ENCODE results near the gene CCL5. TPM values are rescaled to one million over a fixed set of nuclear protein-coding genes. Genes with fewer than 3 reads are reported as not detected.
"Not testable (repeated sequence)": the region's sequence is repeated elsewhere in the genome, so short reads cannot be mapped to it uniquely, and the experiment has no call there.

The CCL5 gene
- total and polyA plus RNA-seq, 2 experiments from 2014 or later, result not detected

DNA sequence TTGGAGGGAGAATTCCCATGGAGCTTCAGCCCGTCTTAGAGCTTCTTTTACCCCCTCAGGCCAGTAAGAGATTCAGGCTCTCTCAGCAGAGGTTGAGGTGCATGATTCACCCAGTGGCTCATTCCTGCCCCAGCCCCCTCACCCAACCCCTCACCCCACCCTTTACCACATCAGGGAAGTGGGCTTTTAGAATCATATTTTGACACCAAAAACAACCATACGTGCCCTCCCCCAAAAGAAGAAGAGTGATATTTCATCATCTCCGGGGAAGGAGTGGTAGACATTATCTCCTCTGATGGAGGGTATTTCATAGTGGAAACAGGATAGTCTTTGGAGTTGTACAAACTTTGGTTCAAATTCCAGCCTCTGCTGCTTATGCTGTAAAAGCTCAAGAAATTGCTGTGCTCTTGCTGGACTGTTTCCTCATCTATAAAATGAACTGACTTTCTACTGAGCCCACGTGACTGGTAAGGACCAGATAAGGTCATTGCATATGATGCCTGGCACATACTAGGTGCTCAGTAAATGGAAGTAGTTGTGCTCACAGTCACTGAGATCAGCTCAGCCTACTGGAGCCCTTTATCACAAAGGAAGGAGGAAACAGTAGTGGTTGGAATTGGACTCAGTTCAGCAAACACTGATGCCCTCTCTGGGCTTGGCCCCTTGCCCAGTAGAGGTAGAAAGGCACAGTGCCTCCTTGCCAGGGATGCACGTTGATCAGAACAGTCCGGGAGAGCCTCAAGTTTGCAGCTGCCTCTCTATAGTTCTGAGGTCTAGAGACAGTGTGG, 18.3 kb upstream of the CCL5 start (continued):
- TF ChIP-seq, protein P1, sequence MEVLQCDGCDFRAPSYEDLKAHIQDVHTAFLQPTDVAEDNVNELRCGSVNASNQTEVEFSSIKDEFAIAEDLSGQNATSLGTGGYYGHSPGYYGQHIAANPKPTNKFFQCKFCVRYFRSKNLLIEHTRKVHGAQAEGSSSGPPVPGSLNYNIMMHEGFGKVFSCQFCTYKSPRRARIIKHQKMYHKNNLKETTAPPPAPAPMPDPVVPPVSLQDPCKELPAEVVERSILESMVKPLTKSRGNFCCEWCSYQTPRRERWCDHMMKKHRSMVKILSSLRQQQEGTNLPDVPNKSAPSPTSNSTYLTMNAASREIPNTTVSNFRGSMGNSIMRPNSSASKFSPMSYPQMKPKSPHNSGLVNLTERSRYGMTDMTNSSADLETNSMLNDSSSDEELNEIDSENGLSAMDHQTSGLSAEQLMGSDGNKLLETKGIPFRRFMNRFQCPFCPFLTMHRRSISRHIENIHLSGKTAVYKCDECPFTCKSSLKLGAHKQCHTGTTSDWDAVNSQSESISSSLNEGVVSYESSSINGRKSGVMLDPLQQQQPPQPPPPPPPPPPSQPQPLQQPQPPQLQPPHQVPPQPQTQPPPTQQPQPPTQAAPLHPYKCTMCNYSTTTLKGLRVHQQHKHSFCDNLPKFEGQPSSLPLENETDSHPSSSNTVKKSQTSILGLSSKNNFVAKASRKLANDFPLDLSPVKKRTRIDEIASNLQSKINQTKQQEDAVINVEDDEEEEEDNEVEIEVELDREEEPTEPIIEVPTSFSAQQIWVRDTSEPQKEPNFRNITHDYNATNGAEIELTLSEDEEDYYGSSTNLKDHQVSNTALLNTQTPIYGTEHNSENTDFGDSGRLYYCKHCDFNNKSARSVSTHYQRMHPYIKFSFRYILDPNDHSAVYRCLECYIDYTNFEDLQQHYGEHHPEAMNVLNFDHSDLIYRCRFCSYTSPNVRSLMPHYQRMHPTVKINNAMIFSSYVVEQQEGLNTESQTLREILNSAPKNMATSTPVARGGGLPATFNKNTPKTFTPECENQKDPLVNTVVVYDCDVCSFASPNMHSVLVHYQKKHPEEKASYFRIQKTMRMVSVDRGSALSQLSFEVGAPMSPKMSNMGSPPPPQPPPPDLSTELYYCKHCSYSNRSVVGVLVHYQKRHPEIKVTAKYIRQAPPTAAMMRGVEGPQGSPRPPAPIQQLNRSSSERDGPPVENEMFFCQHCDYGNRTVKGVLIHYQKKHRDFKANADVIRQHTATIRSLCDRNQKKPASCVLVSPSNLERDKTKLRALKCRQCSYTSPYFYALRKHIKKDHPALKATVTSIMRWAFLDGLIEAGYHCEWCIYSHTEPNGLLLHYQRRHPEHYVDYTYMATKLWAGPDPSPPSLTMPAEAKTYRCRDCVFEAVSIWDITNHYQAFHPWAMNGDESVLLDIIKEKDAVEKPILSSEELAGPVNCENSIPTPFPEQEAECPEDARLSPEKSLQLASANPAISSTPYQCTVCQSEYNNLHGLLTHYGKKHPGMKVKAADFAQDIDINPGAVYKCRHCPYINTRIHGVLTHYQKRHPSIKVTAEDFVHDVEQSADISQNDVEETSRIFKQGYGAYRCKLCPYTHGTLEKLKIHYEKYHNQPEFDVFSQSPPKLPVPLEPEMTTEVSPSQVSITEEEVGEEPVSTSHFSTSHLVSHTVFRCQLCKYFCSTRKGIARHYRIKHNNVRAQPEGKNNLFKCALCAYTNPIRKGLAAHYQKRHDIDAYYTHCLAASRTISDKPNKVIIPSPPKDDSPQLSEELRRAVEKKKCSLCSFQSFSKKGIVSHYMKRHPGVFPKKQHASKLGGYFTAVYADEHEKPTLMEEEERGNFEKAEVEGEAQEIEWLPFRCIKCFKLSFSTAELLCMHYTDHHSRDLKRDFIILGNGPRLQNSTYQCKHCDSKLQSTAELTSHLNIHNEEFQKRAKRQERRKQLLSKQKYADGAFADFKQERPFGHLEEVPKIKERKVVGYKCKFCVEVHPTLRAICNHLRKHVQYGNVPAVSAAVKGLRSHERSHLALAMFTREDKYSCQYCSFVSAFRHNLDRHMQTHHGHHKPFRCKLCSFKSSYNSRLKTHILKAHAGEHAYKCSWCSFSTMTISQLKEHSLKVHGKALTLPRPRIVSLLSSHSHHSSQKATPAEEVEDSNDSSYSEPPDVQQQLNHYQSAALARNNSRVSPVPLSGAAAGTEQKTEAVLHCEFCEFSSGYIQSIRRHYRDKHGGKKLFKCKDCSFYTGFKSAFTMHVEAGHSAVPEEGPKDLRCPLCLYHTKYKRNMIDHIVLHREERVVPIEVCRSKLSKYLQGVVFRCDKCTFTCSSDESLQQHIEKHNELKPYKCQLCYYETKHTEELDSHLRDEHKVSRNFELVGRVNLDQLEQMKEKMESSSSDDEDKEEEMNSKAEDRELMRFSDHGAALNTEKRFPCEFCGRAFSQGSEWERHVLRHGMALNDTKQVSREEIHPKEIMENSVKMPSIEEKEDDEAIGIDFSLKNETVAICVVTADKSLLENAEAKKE (CRISPR knock-in tag; IDR thresholded peaks at IDR 0.05), result no peak
- no peak for TF ChIP-seq ZNF331 (CRISPR knock-in tag; IDR thresholded peaks at IDR 0.05; ENCODE audit: low read depth)
- no peak for TF ChIP-seq EZH2phosphoT487 (IDR thresholded peaks at IDR 0.05; ENCODE audit: unreplicated experiment)
- TF ChIP-seq, protein P2, sequence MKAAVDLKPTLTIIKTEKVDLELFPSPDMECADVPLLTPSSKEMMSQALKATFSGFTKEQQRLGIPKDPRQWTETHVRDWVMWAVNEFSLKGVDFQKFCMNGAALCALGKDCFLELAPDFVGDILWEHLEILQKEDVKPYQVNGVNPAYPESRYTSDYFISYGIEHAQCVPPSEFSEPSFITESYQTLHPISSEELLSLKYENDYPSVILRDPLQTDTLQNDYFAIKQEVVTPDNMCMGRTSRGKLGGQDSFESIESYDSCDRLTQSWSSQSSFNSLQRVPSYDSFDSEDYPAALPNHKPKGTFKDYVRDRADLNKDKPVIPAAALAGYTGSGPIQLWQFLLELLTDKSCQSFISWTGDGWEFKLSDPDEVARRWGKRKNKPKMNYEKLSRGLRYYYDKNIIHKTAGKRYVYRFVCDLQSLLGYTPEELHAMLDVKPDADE (IDR thresholded peaks at IDR 0.05), result no peak
- TF ChIP-seq, protein P3, sequence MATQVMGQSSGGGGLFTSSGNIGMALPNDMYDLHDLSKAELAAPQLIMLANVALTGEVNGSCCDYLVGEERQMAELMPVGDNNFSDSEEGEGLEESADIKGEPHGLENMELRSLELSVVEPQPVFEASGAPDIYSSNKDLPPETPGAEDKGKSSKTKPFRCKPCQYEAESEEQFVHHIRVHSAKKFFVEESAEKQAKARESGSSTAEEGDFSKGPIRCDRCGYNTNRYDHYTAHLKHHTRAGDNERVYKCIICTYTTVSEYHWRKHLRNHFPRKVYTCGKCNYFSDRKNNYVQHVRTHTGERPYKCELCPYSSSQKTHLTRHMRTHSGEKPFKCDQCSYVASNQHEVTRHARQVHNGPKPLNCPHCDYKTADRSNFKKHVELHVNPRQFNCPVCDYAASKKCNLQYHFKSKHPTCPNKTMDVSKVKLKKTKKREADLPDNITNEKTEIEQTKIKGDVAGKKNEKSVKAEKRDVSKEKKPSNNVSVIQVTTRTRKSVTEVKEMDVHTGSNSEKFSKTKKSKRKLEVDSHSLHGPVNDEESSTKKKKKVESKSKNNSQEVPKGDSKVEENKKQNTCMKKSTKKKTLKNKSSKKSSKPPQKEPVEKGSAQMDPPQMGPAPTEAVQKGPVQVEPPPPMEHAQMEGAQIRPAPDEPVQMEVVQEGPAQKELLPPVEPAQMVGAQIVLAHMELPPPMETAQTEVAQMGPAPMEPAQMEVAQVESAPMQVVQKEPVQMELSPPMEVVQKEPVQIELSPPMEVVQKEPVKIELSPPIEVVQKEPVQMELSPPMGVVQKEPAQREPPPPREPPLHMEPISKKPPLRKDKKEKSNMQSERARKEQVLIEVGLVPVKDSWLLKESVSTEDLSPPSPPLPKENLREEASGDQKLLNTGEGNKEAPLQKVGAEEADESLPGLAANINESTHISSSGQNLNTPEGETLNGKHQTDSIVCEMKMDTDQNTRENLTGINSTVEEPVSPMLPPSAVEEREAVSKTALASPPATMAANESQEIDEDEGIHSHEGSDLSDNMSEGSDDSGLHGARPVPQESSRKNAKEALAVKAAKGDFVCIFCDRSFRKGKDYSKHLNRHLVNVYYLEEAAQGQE (IDR thresholded peaks at IDR 0.05; ENCODE audit: unreplicated experiment), result no peak
- TF ChIP-seq NANOG (IDR thresholded peaks at IDR 0.05; ENCODE audit: borderline replicate concordance), result no peak
- no peak for TF ChIP-seq POLR2AphosphoS5 (IDR thresholded peaks at IDR 0.05; ENCODE audit: low read depth)
- no peak for TF ChIP-seq JUNB (IDR thresholded peaks at IDR 0.05; ENCODE audit: unreplicated experiment)
- TF ChIP-seq ZNF114 (CRISPR knock-in tag; IDR thresholded peaks at IDR 0.05), result no peak
- no peak for TF ChIP-seq EZH2 (IDR thresholded peaks at IDR 0.05; ENCODE audit: low read depth, unreplicated experiment)
- no peak for TF ChIP-seq CREB1 (CRISPR knock-in tag; IDR thresholded peaks at IDR 0.05; ENCODE audit: low read depth)

DNA sequence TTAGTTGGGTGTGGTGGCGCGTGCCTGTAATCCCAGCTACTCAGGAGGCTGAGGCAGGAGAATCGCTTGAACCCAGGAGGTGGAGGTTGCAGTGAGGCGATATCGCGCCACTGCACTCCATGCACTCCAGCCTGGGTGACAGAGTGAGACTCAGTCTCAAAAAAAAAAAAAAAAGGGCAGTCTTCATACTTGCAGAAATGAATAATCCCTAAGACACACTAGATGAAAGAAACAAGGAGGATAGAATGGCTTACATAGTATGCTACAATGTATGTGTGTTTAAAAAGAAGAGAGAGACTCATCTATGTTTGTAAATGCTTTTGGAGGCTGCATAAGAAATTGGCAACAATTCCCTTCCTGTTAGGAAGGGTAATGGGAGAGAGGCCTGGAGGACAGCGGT, 17.6 kb upstream of the CCL5 start:
- H3K27ac ChIP-seq (ENCODE audit: low read depth); H3K9me3 Mint-ChIP-seq; ATAC-seq; H3K36me3 Mint-ChIP-seq (ENCODE audit: low read depth); H3K4me1 Mint-ChIP-seq; H3K4me1 ChIP-seq (ENCODE audit: insufficient read depth); H3K9me2 ChIP-seq (ENCODE audit: insufficient read depth); H3K36me3 ChIP-seq (ENCODE audit: insufficient read depth); H3F3A ChIP-seq (replicated peaks; ENCODE audit: low read depth); H3K79me2 ChIP-seq (replicated peaks; ENCODE audit: insufficient read depth); H3K4me3 Mint-ChIP-seq; H2AFZ ChIP-seq; H3K27ac Mint-ChIP-seq; H3K27me3 Mint-ChIP-seq (ENCODE audit: insufficient read depth, low read depth, poor library complexity); H3K27me3 ChIP-seq (ENCODE audit: insufficient read depth); H4K20me1 ChIP-seq (replicated peaks; ENCODE audit: insufficient read depth); H3K4me2 ChIP-seq; DNase-seq (ENCODE audit: low spot score); H3K4me3 ChIP-seq: not testable (repeated sequence)

Data from GM23338 (cell line).